Activated CD4-positive, alpha-beta memory T cell treated with anti-CD3 and anti-CD28 coated beads for 36 hours (primary cell): ENCODE results near the gene ACTR1A. TPM values are rescaled to one million over a fixed set of nuclear protein-coding genes. Genes with fewer than 3 reads are reported as not detected.
"Not testable (repeated sequence)": the region's sequence is repeated elsewhere in the genome, so short reads cannot be mapped to it uniquely, and the experiment has no call there.

Experiments
- CTCF ChIA-PET: fragments of 350-600 bp; sonication (Branson Sonifier 250); formaldehyde crosslinking; loops from one replicate; lab custom pipeline; 2021; ENCODE audit warnings: antibody characterized with exemption, inconsistent platforms; lab: Charles Lee
- POLR2A ChIA-PET: fragments of 350-600 bp; sonication (Branson Sonifier 250); formaldehyde crosslinking; loops from one replicate; lab custom pipeline; 2021; ENCODE audit warnings: antibody characterized with exemption; lab: Charles Lee
- DNase-seq: peaks from one replicate; pipeline ENCODE4 v3.0.0-alpha.2; 2020
- H3K27ac Mint-ChIP-seq: one replicate; pipeline ENCODE4 v1.8.0; 2021; ENCODE audit warnings: mixed read lengths
- H3K27me3 Mint-ChIP-seq: one replicate; pipeline ENCODE4 v1.8.0; 2021; ENCODE audit warnings: mixed read lengths
- H3K36me3 Mint-ChIP-seq: one replicate; pipeline ENCODE4 v1.8.0; 2021; ENCODE audit warnings: mixed read lengths
- H3K4me1 Mint-ChIP-seq: one replicate; pipeline ENCODE4 v1.8.0; 2021; ENCODE audit warnings: low read depth, mixed read lengths
- H3K4me3 Mint-ChIP-seq: one replicate; pipeline ENCODE4 v1.8.0; 2021; ENCODE audit warnings: mild to moderate bottlenecking, mixed read lengths
- H3K9me3 Mint-ChIP-seq: one replicate; pipeline ENCODE4 v1.8.0; 2021; ENCODE audit warnings: mixed read lengths
- intact Hi-C: fragments of 100-400 bp; cut with micrococcal nuclease; formaldehyde crosslinking; loops from one replicate; pipeline ENCODE4 v1.15.1; 2023
- total RNA-seq, 2 experiments: library from RNA; stranded (reverse); gene quantifications; one replicate each; pipeline ENCODE4 v1.2.3, GENCODE V29; 2021

Gene ACTR1A
- total RNA-seq, 2 experiments from 2014 or later, result 56.9 to 62.2 TPM

GRCh38 chr10:102535481-102536147 lies 33.1 kb upstream of the ACTR1A start:
- Mint-ChIP-seq H3K27ac (no peak overlapping the region), H3K36me3 (no peaks in the 10 kb centered on the region), H3K4me1 (peaks cover 11% of the 10 kb centered on the region), H3K9me3 (no peaks in the 10 kb centered on the region), H3K4me3 (no peak overlapping the region), H3K27me3 (no peaks in the 10 kb centered on the region)
- intact Hi-C loops, result no loop called here
- CTCF ChIA-PET, result no interaction called here
- DNase-seq, result no peak
- POLR2A ChIA-PET, result no interaction called here

GRCh38 chr10:102534966-102535365 lies 32.5 kb upstream of the ACTR1A start:
- H3K36me3 Mint-ChIP-seq, DNase-seq, H3K9me3 Mint-ChIP-seq, H3K27me3 Mint-ChIP-seq, H3K4me1 Mint-ChIP-seq, CTCF ChIA-PET, POLR2A ChIA-PET, intact Hi-C loops, H3K27ac Mint-ChIP-seq, H3K4me3 Mint-ChIP-seq: not testable (repeated sequence)

GRCh38 chr10:102534333-102534732 lies 31.8 kb upstream of the ACTR1A start:
- no peaks in the 10 kb centered on the region for H3K27me3 Mint-ChIP-seq
- no peaks in the 10 kb centered on the region for H3K9me3 Mint-ChIP-seq
- POLR2A ChIA-PET, result no interaction called here
- H3K36me3 Mint-ChIP-seq, result no peaks in the 10 kb centered on the region
- CTCF ChIA-PET, result no interaction called here
- intact Hi-C loops, result no loop called here
- peaks cover 5% of the 10 kb centered on the region for H3K4me1 Mint-ChIP-seq
- H3K27ac Mint-ChIP-seq, result no peak overlapping the region
- no peak for DNase-seq
- no peak overlapping the region for H3K4me3 Mint-ChIP-seq

- Mint-ChIP-seq H3K27ac (no peak overlapping the region), H3K4me1 (peaks cover 5% of the 10 kb centered on the region), H3K9me3 (no peaks in the 10 kb centered on the region), H3K27me3 (no peaks in the 10 kb centered on the region), H3K4me3 (no peak overlapping the region), H3K36me3 (no peaks in the 10 kb centered on the region)
- CTCF ChIA-PET, result interaction anchor here (0.8 kb wide), 1 partner anchor 105 kb away, joined by 3 read pairs; no protein-coding TSS in a partner anchor
- intact Hi-C loops, result no loop called here
- POLR2A ChIA-PET, result no interaction called here
- DNase-seq, result no peak
These were observed 25.0 kb upstream of the ACTR1A start for GRCh38 chr10:102527546-102527945.

GRCh38 chr10:102524746-102525145 lies 22.2 kb upstream of the ACTR1A start:
- H3K4me3 Mint-ChIP-seq, result no peak overlapping the region
- DNase-seq, result no peak
- no peak overlapping the region for H3K27ac Mint-ChIP-seq
- ChIA-PET CTCF (no interaction called here), POLR2A (no interaction called here)
- H3K4me1 Mint-ChIP-seq, result peaks cover 14% of the 10 kb centered on the region
- intact Hi-C loops, result no loop called here
- no peaks in the 10 kb centered on the region for H3K27me3 Mint-ChIP-seq
- H3K36me3 Mint-ChIP-seq, result no peaks in the 10 kb centered on the region
- H3K9me3 Mint-ChIP-seq, result no peaks in the 10 kb centered on the region

- H3K36me3 Mint-ChIP-seq, result no peaks in the 10 kb centered on the region
- H3K4me1 Mint-ChIP-seq, result peaks cover 14% of the 10 kb centered on the region
- no peak for DNase-seq
- ChIA-PET CTCF (interaction anchor here (1.1 kb wide), 3 partner anchors 21 to 61 kb away, joined by 3 to 4 read pairs (median 4); partner anchors contain the start of gene ACTR1A), POLR2A (no interaction called here)
- no peak overlapping the region for H3K27ac Mint-ChIP-seq
- intact Hi-C loops, result no loop called here
- H3K9me3 Mint-ChIP-seq, result no peaks in the 10 kb centered on the region
- H3K4me3 Mint-ChIP-seq, result no peak overlapping the region
- no peaks in the 10 kb centered on the region for H3K27me3 Mint-ChIP-seq
These were observed 20.9 kb upstream of the ACTR1A start for GRCh38 chr10:102523250-102524029.

- Mint-ChIP-seq H3K27ac (no peak overlapping the region), H3K4me3 (no peak overlapping the region), H3K27me3 (no peaks in the 10 kb centered on the region), H3K36me3 (no peaks in the 10 kb centered on the region), H3K4me1 (peaks cover 14% of the 10 kb centered on the region), H3K9me3 (no peaks in the 10 kb centered on the region)
- no peak for DNase-seq
- ChIA-PET POLR2A (no interaction called here), CTCF (interaction anchor here (1.1 kb wide), 3 partner anchors 20 to 61 kb away, joined by 3 to 4 read pairs (median 4); partner anchors contain the start of gene ACTR1A)
- intact Hi-C loops, result no loop called here
These were observed 20.4 kb upstream of the ACTR1A start for GRCh38 chr10:102522874-102523249.

- intact Hi-C loops, result no loop called here
- no peak for DNase-seq
- Mint-ChIP-seq H3K9me3 (no peaks in the 10 kb centered on the region), H3K36me3 (peaks cover 4% of the 10 kb centered on the region), H3K27ac (no peak overlapping the region), H3K4me3 (no peak overlapping the region), H3K4me1 (peaks cover 14% of the 10 kb centered on the region), H3K27me3 (no peaks in the 10 kb centered on the region)
- CTCF ChIA-PET, result interaction anchor here (2.1 kb wide), 1 partner anchor 77 kb away, joined by 5 read pairs; no protein-coding TSS in a partner anchor
- POLR2A ChIA-PET, result no interaction called here
These were observed 16.8 kb upstream of the ACTR1A start for GRCh38 chr10:102519246-102519825.

GRCh38 chr10:102517553-102517952 lies 15.0 kb upstream of the ACTR1A start:
- H3K9me3 Mint-ChIP-seq, result no peaks in the 10 kb centered on the region
- H3K27ac Mint-ChIP-seq, result no peak overlapping the region
- intact Hi-C loops, result no loop called here
- no peak for DNase-seq
- CTCF ChIA-PET, result interaction anchor here (2.1 kb wide), 1 partner anchor 79 kb away, joined by 5 read pairs; no protein-coding TSS in a partner anchor
- no peak overlapping the region for H3K4me3 Mint-ChIP-seq
- H3K36me3 Mint-ChIP-seq, result peaks cover 8% of the 10 kb centered on the region
- peaks cover 9% of the 10 kb centered on the region for H3K4me1 Mint-ChIP-seq
- no peaks in the 10 kb centered on the region for H3K27me3 Mint-ChIP-seq
- POLR2A ChIA-PET, result no interaction called here

- ChIA-PET CTCF (interaction anchor here (1.0 kb wide), 1 partner anchor 68 kb away, joined by 3 read pairs; no protein-coding TSS in a partner anchor), POLR2A (no interaction called here)
- Mint-ChIP-seq H3K4me1 (peaks cover 9% of the 10 kb centered on the region), H3K36me3 (peaks cover 13% of the 10 kb centered on the region), H3K4me3 (no peak overlapping the region), H3K9me3 (no peaks in the 10 kb centered on the region), H3K27ac (no peak overlapping the region), H3K27me3 (no peaks in the 10 kb centered on the region)
- intact Hi-C loops, result no loop called here
- DNase-seq, result no peak
These were observed 13.2 kb upstream of the ACTR1A start for GRCh38 chr10:102515724-102516123.

GRCh38 chr10:102514487-102515311 lies 12.2 kb upstream of the ACTR1A start:
- Mint-ChIP-seq H3K9me3 (no peaks in the 10 kb centered on the region), H3K36me3 (peaks cover 13% of the 10 kb centered on the region), H3K4me3 (no peak overlapping the region), H3K27ac (no peak overlapping the region), H3K27me3 (no peaks in the 10 kb centered on the region), H3K4me1 (peaks cover 9% of the 10 kb centered on the region)
- ChIA-PET POLR2A (interaction anchor here (0.5 kb wide), 1 partner anchor 33 kb away, joined by 3 read pairs; no protein-coding TSS in a partner anchor), CTCF (interaction anchor here (1.5 kb wide), 1 partner anchor 69 kb away, joined by 6 read pairs; no protein-coding TSS in a partner anchor)
- intact Hi-C loops, result no loop called here
- DNase-seq, result no peak
